Lower leg skin (tissue), 4 donors: Measurements from ENCODE around the gene ATP4B. TPM values are rescaled to one million over a fixed set of nuclear protein-coding genes. Genes with fewer than 3 reads are reported as not detected.
A peak's percentile ranks its signal among the peaks of the same experiment; 100 is the strongest.

Source experiments
- DNase-seq, 2 donors: peaks; one replicate each; pipeline ENCODE4 v3.0.0-alpha.2; 2019; ENCODE audit warnings: low spot score in 2 of 2
- H3K4me3 ChIP-seq: fragments of 200-600 bp; sonication (generic); 2 replicates; pipeline ENCODE4 v1.5.1; 2017; ENCODE audit warnings: mild to moderate bottlenecking, low read depth; ENCODE audit not compliant: poor library complexity, severe bottlenecking
- POLR2A ChIP-seq, 2 donors: fragments of 450-650 bp; IDR thresholded peaks; one replicate each; pipeline ENCODE4 v1.6.1; 2016 to 2017; ENCODE audit warnings: antibody characterized with exemption in 2 of 2, mild to moderate bottlenecking in 1 of 2, moderate library complexity in 1 of 2
- WGBS, 2 donors: methylation state at CpG; one replicate each; pipeline ENCODE4 v1.1.5; 2018; 5-methylcytosine and 5-hydroxymethylcytosine counted together
- intact Hi-C: fragments of 100-400 bp; cut with DNase I; formaldehyde crosslinking; loops from one replicate; pipeline ENCODE4 v1.15.0; 2023; ENCODE audit warnings: low total_unique reads
- total RNA-seq, 4 donors: library from RNA; depleted of rRNA; stranded (reverse); fragments of >200 nt; gene quantifications; one replicate each; pipeline ENCODE4 v1.1.0, GENCODE V29; 2016
- TF ChIP-seq, protein P1 (sequence below), 3 donors: fragments of 450-650 bp; IDR thresholded peaks; one replicate each; pipeline ENCODE4 v1.5.1; 2016; ENCODE audit warnings: antibody characterized with exemption in 3 of 3, mild to moderate bottlenecking in 3 of 3, moderate library complexity in 2 of 3

The ATP4B gene
- total RNA-seq, 4 donors from 2014 or later = not detected

DNA sequence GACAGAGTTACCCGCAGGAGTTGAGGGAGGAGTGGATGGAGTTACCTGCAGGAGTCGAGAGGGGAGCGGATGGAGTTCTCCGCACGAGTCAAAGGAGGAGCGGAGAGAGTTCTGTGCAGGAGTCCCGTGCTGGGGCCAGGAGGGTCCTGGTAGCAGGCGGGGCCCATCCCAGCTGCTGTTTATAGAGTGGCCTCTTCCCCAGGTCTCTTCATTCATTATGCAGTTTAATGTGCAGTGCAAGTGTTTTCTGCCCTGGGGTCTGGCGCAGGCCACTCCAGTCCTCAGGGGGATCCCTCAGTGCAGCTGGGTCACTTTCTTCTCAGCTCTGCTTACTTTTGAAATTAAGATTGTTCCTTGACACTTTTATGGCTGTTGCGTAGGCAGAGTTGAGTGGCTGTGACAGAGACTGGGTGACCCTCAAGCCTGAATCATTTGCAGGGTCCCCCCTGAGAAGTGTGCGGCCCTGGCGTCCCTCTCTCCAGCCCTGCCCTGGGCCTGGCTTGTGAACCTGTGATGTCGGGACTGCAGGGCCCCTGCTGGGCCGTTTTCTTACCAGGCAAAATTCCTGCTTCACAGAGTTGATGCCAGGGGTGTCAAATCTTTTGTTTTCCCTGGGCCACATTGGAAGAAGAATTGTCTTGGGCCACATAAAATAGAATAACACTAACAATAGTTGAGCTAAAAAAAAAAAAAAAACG lies 55.6 kb downstream of the ATP4B start:
- intact Hi-C loops = no loop called here
- DNase-seq = no peak
- WGBS, 2 donors = 84 to 89% methylated on average over 15 of the region's 15 CpGs

DNA sequence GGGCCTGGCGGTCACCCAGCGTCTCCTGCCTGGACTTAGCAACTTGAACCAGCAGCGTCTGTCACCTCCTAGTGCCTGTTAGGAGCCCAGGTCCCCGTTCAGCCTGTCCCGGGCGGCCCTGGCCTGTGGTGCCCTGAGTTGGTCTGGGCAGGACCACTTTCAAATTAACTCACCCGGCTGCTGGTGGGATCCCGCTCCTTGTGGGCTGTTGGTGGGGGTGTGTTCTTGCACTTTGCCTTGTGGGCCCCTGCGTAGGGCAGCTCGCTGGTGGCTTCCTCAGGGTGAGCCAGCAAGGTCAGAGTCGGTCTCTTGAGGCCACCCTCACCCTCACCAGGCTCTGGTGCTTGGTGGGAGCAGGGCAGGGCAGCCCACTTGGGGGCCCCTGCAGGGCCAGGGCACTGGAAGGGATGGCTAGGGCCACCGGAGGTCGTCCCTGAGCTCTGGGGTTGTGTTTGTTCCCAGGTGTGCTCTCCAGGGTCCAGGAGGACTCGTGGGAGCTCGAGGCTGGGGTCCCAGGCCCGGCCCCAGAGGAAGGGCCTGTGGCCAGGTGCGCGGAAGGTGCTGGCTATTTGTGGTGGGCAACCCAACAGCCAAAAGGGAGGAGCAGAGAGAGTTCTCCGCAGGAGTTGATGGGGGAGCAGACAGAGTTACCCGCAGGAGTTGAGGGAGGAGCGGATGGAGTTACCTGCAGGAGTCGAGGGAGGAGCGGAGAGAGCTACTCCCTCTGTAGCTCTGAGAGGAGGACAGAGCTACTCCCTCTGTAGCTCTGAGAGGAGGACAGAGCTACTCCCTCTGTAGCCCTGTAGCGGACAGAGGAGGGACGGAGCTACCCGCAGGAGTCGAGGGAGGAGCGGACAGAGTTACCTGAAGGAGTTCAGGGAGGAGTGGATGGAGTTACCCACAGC lies 56.6 kb downstream of the ATP4B start:
- DNase-seq = no peak
- TF ChIP-seq, protein P1, sequence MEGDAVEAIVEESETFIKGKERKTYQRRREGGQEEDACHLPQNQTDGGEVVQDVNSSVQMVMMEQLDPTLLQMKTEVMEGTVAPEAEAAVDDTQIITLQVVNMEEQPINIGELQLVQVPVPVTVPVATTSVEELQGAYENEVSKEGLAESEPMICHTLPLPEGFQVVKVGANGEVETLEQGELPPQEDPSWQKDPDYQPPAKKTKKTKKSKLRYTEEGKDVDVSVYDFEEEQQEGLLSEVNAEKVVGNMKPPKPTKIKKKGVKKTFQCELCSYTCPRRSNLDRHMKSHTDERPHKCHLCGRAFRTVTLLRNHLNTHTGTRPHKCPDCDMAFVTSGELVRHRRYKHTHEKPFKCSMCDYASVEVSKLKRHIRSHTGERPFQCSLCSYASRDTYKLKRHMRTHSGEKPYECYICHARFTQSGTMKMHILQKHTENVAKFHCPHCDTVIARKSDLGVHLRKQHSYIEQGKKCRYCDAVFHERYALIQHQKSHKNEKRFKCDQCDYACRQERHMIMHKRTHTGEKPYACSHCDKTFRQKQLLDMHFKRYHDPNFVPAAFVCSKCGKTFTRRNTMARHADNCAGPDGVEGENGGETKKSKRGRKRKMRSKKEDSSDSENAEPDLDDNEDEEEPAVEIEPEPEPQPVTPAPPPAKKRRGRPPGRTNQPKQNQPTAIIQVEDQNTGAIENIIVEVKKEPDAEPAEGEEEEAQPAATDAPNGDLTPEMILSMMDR (IDR thresholded peaks at IDR 0.05) = no peak
- TF ChIP-seq POLR2A (IDR thresholded peaks at IDR 0.05) = no peak
- intact Hi-C loops = no loop called here
- WGBS, 2 donors = 93 to 95% methylated on average over 18 to 24 of the region's 28 CpGs
- no peak overlapping the region for H3K4me3 ChIP-seq

More for the DNA sequence above, 55.6 kb downstream of the ATP4B start:
- no peak for TF ChIP-seq POLR2A (IDR thresholded peaks at IDR 0.05)
- TF ChIP-seq, protein P1 (IDR thresholded peaks at IDR 0.05) = no peak
- H3K4me3 ChIP-seq = no peak overlapping the region

DNA sequence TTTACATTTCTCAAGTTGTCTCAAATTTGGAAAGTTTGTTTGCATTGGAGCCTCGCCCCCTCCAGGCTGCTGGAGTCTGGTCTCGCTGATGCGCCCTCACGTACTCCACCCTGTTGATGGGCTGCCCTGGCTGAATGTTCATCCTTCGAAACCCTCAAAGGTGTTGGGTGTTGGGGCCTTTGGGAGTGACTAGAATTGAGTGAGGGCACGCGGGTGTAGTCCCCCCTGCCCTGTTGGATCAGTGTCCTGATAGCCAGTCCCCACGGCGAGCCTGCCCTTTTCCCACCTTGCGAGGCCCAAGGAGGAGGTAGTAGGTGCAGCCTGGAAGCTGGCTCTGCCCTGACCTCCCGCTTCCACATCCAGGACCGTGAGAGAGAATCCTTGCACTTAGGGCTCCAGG lies 58.6 kb downstream of the ATP4B start:
- 95 to 98% methylated on average over 12 of the region's 12 CpGs for WGBS, 2 donors
- TF ChIP-seq, protein P1 (IDR thresholded peaks at IDR 0.05) = no peak
- no peak for TF ChIP-seq POLR2A (IDR thresholded peaks at IDR 0.05)
- peak in 1 of 2 donors; percentile 70 for DNase-seq

More for the DNA sequence above, 58.6 kb downstream of the ATP4B start:
- intact Hi-C loops = no loop called here
- no peak overlapping the region for H3K4me3 ChIP-seq

Other genes starting within 250 kb of the ATP4B start
- 1 to 10 TPM; 1.9 to 9.4 (median 6.5) TPM for gene ADPRHL1, start 204.7 kb downstream of the ATP4B start, total RNA-seq
- gene DCUN1D2, start 167.5 kb downstream of the ATP4B start, total RNA-seq = 10 to 100 TPM; 12.0 to 35.2 (median 18.9) TPM
- gene TFDP1, start 73.4 kb downstream of the ATP4B start, total RNA-seq = 10 to 100 TPM; 35.9 to 48.8 (median 41.9) TPM
- gene GRK1, start 9.0 kb upstream of the ATP4B start, total RNA-seq = not detected
- 1 to 10 TPM; 2.0 to 4.8 (median 3.4) TPM for gene TMEM255B, start 101.0 kb upstream of the ATP4B start, total RNA-seq
- 100 to 1,000 TPM; 176 to 307 (median 213) TPM for gene GAS6, start 205.9 kb upstream of the ATP4B start, total RNA-seq